GM12878 (cell line): ENCODE measurements around the gene GXYLT1. TPM values are rescaled to one million over a fixed set of nuclear protein-coding genes. Genes with fewer than 3 reads are reported as not detected.

Experiments used
- polyA plus RNA-seq, 11 experiments: library from polyadenylated mRNA; depleted of rRNA in 4 of 11; unstranded in 6 of 11; stranded (reverse) in 5 of 11; fragments of >200 nt; fragmentation: Nextera tagmentation in 4 of 11; fragmentation: Illumina TruSeq in 1 of 11; extraction: Ambion mirVana in 4 of 11; extraction: Trizol in 1 of 11; gene quantifications; 1 replicate in 1 of 11; 2 replicates in 10 of 11; pipeline versions ENCODE4 v1.2.1 to v1.2.3, GENCODE V29; 2011 to 2016; ENCODE audit warnings: inconsistent platforms in 2 of 11, missing spikeins in 2 of 11, low read depth in 1 of 11
- total RNA-seq, 4 experiments: library from RNA; depleted of rRNA in 3 of 4; stranded (reverse); fragments of >200 nt in 3 of 4; fragmentation: Illumina TruSeq in 1 of 4; extraction: Trizol in 1 of 4; gene quantifications; 2 replicates each; pipeline versions ENCODE4 v1.2.1 to v1.2.3, GENCODE V29; 2013 to 2021

The GXYLT1 gene
- total and polyA plus RNA-seq, 10 of the 15 experiments (the other 5 are each of a cell fraction or from before 2014, with no cell fraction given), result 2.3 to 14.9 (median 8.9) TPM

Other genes with a start within 250 kb of the GXYLT1 start
- 16.6 and 18.8 TPM in 2 replicates for gene YAF2, start 93.4 kb upstream of the GXYLT1 start, total RNA-seq (2014; rRNA removed)
- gene YAF2, start 93.4 kb upstream of the GXYLT1 start, total RNA-seq (2014; rRNA removed; fragmentation: Illumina TruSeq; extraction: Trizol), result 24.2 and 25.8 TPM in 2 replicates
- 33.3 and 36.6 TPM in 2 replicates for gene YAF2, start 93.4 kb upstream of the GXYLT1 start, total RNA-seq (2021)
- 26.3 and 36.1 TPM in 2 replicates for gene YAF2, start 93.4 kb upstream of the GXYLT1 start, polyA plus RNA-seq (2011; rRNA removed)
- gene YAF2, start 93.4 kb upstream of the GXYLT1 start, polyA plus RNA-seq (2014; fragmentation: Illumina TruSeq; extraction: Trizol), result 26.4 and 36.8 TPM in 2 replicates
- gene YAF2, start 93.4 kb upstream of the GXYLT1 start, polyA plus RNA-seq (2014; fragmentation: Nextera tagmentation; extraction: Ambion mirVana), result 10 to 100 TPM; 20.8 TPM
- gene YAF2, start 93.4 kb upstream of the GXYLT1 start, polyA plus RNA-seq (2014; rRNA removed), result 13.6 and 20.8 TPM in 2 replicates
- 10 to 100 TPM; 22.2 to 23.8 TPM for gene YAF2, start 93.4 kb upstream of the GXYLT1 start, polyA plus RNA-seq (2016; fragmentation: Nextera tagmentation; extraction: Ambion mirVana)
- gene ZCRB1, start 181.2 kb upstream of the GXYLT1 start, total RNA-seq (2014; rRNA removed), result 44.0 and 46.4 TPM in 2 replicates
- gene ZCRB1, start 181.2 kb upstream of the GXYLT1 start, total RNA-seq (2014; rRNA removed; fragmentation: Illumina TruSeq; extraction: Trizol), result 80.5 and 87.0 TPM in 2 replicates
- 58.4 and 65.4 TPM in 2 replicates for gene ZCRB1, start 181.2 kb upstream of the GXYLT1 start, total RNA-seq (2021)
- 49.9 and 76.4 TPM in 2 replicates for gene ZCRB1, start 181.2 kb upstream of the GXYLT1 start, polyA plus RNA-seq (2011; rRNA removed)
- gene ZCRB1, start 181.2 kb upstream of the GXYLT1 start, polyA plus RNA-seq (2014; fragmentation: Illumina TruSeq; extraction: Trizol), result 127 and 163 TPM in 2 replicates
- 100 to 1,000 TPM in 1 of 2 experiments, 10 to 100 TPM in 1; 90.1 to 102 TPM for gene ZCRB1, start 181.2 kb upstream of the GXYLT1 start, polyA plus RNA-seq (2014; fragmentation: Nextera tagmentation; extraction: Ambion mirVana)
- 35.3 and 43.3 TPM in 2 replicates for gene ZCRB1, start 181.2 kb upstream of the GXYLT1 start, polyA plus RNA-seq (2014; rRNA removed)
- gene ZCRB1, start 181.2 kb upstream of the GXYLT1 start, polyA plus RNA-seq (2016; fragmentation: Nextera tagmentation; extraction: Ambion mirVana), result 100 to 1,000 TPM; 171 to 178 TPM
- 73.7 and 85.3 TPM in 2 replicates for gene PPHLN1, start 181.3 kb upstream of the GXYLT1 start, total RNA-seq (2014; rRNA removed)
- 87.8 and 91.2 TPM in 2 replicates for gene PPHLN1, start 181.3 kb upstream of the GXYLT1 start, total RNA-seq (2014; rRNA removed; fragmentation: Illumina TruSeq; extraction: Trizol)
- 68.2 and 73.6 TPM in 2 replicates for gene PPHLN1, start 181.3 kb upstream of the GXYLT1 start, total RNA-seq (2021)
- 93.0 and 124 TPM in 2 replicates for gene PPHLN1, start 181.3 kb upstream of the GXYLT1 start, polyA plus RNA-seq (2011; rRNA removed)
- gene PPHLN1, start 181.3 kb upstream of the GXYLT1 start, polyA plus RNA-seq (2014; fragmentation: Illumina TruSeq; extraction: Trizol), result 104 and 122 TPM in 2 replicates
- gene PPHLN1, start 181.3 kb upstream of the GXYLT1 start, polyA plus RNA-seq (2014; fragmentation: Nextera tagmentation; extraction: Ambion mirVana), result 100 to 1,000 TPM; 117 TPM
- 74.7 and 76.8 TPM in 2 replicates for gene PPHLN1, start 181.3 kb upstream of the GXYLT1 start, polyA plus RNA-seq (2014; rRNA removed)
- 10 to 100 TPM; 91.0 to 97.6 TPM for gene PPHLN1, start 181.3 kb upstream of the GXYLT1 start, polyA plus RNA-seq (2016; fragmentation: Nextera tagmentation; extraction: Ambion mirVana)